GM19467 (cell line): Measurements from ENCODE around the gene ATG9A.
"Not testable (repeated sequence)": the region's sequence is repeated elsewhere in the genome, so short reads cannot be mapped to it uniquely, and the experiment has no call there.

Experiments used
- ATAC-seq: cut with Tn5 transposase; IDR thresholded peaks from one replicate; pipeline ENCODE4 v1.9.1; 2021; ENCODE audit warnings: mild to moderate bottlenecking, moderate library complexity; ENCODE audit not compliant: unreplicated experiment

Gene ATG9A, protein sequence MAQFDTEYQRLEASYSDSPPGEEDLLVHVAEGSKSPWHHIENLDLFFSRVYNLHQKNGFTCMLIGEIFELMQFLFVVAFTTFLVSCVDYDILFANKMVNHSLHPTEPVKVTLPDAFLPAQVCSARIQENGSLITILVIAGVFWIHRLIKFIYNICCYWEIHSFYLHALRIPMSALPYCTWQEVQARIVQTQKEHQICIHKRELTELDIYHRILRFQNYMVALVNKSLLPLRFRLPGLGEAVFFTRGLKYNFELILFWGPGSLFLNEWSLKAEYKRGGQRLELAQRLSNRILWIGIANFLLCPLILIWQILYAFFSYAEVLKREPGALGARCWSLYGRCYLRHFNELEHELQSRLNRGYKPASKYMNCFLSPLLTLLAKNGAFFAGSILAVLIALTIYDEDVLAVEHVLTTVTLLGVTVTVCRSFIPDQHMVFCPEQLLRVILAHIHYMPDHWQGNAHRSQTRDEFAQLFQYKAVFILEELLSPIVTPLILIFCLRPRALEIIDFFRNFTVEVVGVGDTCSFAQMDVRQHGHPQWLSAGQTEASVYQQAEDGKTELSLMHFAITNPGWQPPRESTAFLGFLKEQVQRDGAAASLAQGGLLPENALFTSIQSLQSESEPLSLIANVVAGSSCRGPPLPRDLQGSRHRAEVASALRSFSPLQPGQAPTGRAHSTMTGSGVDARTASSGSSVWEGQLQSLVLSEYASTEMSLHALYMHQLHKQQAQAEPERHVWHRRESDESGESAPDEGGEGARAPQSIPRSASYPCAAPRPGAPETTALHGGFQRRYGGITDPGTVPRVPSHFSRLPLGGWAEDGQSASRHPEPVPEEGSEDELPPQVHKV

DNA sequence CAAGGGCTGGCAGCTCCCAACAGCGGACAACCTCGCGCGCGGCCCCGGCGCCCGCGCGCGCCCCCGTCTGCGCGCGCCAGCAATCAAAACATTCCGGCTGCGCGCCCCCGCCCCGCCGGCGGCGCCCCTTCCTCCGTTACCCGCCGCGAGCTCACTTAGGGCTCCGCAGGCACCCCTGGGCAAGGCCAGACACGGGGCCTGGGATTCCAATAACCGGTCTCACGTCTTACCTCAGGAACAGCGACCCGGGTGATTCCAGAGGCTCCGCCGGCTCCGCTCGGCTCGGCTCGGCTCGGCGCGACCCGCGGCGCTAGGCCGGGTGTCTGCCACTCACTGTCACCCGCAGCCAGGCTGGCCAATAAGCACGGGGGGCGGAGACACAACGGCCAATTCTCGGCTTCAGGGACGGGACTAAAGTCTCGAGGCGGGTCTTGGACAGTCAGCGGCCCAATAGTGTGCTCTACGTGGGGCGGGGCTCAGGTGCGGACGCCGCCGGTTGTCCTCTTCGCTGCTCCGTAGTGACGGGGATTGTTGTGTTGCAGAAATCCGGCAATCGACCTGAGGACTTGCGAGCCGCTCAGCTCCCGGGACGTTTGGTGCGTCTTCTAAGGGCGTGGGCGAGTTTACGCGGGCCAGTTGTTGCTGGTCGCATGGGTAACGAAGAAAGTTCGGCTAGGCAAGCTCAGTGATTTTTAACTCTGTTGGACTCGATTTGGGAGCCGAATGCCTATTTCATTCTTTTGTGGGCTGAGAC lies at the start of gene ATG9A, which contains the start of gene ANKZF1:
Gene ATG9A (minus strand): TSS at position 332 of the 754 bp plus-strand sequence. CDS start 1,612 bp downstream, outside the sequence.
Gene ANKZF1 (plus strand): TSS at position 502 of the 754 bp plus-strand sequence. CDS start 452 bp downstream, outside the sequence.
- ATAC-seq: peak; percentile 94

DNA sequence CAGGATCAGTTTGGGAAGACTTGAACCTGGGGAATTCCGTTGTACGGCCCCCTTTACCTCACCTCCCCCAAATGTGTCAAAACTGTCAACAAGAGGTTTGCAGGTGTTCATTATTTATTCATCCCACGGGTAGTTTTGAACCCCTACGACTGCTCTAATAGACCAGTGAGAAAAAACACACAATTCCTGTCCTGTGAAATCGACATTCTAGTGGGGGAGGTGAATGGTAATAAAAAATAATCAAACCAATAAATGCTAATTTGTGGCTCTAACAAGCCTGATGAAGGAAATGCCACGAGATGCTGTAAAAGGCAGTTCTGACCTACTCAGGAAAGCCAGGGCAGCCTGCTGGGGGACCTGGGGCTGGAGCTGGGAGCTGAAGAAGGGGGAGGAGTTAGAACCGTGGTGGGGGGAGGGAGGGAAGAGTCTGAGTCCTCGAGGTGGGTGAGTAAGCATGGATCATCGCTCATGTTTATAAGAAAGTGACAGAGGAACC lies 49.3 kb upstream of the ATG9A start:
- ATAC-seq: no peak

DNA sequence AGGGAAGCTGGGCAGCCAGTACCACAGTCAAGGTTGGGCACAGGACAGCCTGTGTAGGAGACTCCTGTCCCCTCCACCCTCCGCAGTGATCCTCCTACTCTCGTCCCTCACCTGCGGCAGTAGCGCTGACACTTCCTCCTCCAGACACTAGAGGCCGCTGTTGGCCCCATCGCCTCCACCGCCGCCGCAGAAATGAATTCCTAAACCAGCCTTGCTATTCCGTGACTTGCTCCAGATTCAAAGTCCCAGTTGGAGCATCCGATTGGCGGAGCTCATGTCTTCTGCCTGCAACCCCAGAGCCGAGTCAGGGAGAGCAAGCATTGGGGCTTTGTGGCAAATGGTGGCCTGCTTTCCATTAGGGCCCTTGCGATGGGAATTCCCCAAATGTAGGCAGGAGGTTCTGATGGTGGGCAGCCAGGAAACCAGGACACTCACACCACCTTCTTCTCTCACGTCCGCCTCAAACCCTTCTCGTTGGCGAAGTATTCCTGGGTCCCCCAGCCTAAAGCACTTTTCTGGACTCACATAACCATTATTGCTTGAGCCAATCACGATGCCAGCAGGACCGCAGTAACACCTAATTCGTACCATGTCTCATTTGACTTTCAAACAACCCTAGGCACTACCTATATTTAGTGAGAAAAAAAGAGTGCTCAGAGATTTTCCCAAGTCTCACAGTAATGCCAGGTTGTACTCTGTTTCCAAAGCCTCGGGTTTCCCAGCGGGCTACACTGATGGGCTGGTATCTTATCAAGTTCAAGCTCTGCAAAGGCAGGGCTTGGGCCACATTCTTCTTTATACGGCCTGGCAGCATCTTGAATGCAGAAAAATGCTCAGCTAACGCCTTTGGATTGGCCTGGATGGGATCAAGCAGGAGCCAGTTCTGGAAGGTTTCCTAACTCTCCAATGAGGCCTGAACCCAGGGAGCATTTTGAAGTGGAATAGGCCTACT lies 48.5 kb upstream of the ATG9A start:
- peak; percentile 24 for ATAC-seq

DNA sequence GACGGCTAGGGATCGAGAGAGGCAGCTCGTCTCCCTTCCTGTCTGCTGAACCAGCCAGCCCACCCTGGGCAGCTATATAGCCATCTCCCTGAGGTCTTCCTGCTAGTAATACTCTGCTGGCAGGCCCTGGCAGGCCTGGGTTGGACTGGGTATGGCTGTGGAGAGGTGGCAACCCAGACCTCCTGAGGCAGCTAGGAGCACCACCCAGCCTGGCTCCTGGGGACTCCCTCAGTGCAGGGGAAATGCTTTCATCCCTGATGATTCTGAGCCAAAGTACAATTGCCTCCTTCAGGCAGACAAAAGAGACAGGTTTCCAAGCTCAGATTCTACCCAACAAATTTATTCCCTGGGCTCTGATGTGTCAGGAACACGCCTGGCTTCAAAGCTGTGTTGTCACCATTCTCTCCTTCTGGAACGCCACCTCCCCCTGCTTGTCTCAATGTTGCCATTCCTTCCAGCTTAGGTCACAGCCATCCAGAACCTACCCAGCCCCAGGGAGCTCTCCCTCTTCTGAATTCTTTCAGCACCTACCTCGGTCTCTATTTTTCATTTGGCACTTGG lies 45.0 kb upstream of the ATG9A start:
- no peak for ATAC-seq

DNA sequence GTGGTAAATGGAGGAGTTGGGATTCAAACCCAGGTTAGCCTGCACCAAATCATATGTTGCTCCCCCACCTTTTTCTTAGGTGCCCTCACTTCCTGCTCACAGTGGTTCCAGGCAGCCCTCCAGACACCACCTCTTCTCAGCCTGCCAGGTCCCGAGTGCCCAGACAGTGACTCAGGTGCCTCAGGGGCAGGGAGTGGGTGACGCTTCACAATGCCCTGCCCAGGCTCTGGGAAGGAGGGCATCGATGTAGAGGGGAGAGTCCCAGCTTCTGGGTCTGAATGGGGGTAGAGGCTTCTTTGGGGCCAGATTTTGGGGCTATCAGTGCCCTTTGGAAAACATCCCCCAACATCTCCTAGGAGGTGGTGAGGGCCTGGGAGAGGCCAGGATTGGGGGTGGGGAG lies 44.5 kb upstream of the ATG9A start:
- no peak for ATAC-seq

DNA sequence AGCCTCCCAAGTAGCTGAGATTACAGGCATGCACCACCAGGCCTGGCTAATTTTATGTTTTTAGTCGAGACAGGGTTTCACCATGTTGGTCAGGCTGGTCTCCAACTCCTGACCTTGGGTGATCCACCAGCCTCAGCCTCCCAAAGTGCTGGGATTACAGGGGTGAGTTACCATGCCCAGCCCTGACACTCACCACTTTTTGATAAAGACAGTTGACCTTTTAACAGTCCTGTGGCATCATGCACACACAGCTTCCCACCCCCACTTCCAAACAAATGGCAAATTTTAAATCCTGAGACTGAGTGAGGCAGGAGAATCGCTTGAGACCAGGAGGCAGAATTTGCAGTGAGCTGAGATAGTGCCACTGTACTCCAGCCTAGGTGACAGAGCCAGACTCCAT lies 43.6 kb upstream of the ATG9A start:
- ATAC-seq: no peak

DNA sequence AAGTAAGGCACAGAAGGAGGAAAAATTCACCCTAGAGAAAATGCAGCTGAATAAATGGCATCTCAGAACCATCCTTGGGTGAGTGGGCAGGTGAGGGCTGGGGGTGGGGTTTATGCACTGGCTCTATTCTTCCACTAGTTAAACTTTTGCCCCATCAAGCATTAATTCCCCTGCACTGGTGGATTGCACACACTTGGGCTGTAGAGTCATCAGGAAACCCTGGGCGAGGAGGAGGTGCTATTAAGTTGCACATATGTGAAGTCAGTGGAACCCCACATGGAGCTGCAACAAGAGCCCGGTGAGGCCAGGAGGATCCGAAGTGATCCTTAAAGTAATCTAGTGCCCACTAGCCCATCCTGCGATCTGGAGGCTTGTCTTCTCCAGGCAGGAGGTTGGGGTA lies 42.9 kb upstream of the ATG9A start:
- no peak for ATAC-seq

DNA sequence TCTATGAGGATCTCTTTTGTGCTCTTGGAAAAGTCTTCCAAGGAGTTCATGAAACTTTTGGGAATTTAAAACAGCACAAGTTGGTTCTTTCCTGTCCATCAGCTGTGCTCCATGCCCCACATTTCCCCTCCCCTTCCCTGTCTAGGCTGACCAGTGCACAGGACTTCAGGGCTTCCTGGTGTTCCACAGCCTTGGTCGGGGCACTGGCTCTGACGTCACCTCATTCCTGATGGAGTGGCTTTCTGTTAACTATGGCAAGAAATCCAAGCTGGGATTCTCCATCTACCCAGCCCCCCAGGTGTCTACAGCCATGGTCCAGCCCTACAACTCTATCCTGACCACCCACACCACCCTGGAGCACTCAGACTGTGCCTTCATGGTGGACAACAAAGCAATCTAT lies 41.6 kb upstream of the ATG9A start:
- no peak for ATAC-seq

DNA sequence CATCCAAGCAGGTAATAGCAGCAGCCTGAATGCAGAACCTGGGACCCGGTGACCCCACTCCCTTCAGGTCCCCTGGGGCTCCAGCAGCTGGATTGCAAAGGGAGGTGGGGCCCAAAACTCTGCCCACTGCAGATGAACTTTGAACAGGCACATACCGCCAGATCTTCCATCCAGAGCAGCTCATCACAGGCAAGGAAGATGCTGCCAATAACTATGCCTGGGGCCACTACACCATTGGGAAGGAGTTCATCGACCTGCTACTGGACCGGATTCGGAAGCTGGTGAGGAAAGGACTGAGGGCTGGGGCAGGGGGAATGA lies 40.6 kb upstream of the ATG9A start:
- no peak for ATAC-seq

DNA sequence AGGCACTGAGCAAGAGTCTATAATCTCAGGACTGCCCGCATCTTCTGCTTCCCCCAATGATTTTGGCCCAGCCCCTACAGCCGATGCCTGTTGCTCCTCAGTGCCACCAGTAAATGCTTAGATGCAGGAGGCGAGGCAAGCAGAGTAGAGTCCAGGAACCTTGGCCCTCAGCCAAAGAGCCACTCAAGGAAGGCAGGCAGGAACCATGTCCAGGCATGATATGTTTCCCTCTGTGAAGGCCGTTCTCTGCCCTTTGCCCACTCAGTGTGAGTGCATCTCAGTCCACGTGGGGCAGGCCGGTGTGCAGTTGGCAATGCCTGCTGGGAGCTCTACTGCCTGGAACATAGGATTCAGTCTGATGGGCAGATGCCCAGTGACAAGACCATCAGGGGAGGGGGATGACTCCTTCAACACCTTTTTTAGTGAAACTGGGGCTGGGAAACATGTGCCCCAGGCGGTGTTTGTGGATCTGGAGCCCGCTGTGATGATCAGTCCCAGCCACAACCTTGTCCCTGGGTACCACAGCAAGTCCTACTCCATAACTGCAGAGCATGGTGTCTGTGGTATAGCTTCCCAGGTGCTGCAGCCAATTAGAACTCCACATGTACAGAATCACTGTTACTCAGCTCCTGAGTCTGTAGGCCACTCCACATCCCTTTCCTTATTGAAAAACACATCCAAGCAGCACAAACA lies 40.1 kb upstream of the ATG9A start:
- no peak for ATAC-seq

DNA sequence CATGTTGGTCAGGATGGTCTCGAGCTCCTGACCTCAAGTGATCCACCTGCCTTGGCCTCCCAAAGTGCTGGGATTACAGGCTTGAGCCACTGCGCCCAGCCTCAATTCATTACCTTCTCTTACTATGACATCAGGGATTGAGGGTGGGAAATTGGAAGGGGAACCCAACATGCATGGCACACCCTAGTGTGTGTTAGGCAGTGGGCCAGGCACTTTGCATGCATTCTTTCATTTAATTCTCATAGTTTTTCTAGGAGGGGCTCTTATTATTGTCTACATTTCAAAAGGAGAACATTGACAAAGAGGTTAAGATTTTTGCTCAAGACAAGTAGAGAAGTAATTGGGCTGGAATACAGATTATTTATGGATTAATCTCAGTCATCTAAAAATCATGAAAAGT lies 38.9 kb upstream of the ATG9A start:
- ATAC-seq: no peak

DNA sequence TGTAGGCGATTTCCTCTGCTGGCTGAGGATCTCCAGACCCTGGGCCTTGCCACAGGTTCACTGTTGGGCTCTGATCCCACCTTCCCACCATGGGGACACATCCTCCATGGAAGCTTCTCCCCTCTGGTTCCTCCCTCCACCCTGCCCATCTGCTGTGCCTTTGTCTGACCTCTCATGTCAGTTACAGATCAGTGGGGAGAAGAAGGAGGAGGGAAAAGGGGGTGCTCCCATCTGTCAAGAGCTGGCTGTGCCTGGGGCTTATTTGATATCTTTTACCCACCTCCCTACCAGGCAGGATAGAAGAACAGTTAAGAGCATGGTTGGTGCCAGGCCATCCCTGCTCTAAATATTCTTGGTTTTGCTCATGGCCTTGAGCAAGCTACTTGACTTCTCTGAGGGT lies 37.5 kb upstream of the ATG9A start:
- no peak for ATAC-seq

DNA sequence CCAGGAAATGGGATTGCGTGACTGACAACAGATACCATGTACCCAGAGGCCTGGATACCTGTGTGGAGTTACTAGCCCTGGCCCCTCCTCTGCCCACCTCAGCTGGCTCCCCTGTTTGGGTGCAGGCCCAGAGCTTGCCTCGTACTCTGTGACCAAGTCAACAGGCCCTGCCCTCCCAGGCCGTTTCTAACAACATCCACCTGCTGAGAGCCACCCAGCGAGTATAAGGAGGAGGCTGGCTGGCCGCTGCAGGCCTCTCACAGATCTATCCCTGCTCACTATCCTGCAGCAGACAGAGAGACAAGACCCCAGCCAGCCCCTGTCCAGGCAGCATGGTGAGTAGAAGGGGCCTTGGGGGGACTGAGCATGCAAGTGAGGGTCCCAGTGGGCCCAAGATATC lies 36.8 kb upstream of the ATG9A start:
- ATAC-seq: no peak

DNA sequence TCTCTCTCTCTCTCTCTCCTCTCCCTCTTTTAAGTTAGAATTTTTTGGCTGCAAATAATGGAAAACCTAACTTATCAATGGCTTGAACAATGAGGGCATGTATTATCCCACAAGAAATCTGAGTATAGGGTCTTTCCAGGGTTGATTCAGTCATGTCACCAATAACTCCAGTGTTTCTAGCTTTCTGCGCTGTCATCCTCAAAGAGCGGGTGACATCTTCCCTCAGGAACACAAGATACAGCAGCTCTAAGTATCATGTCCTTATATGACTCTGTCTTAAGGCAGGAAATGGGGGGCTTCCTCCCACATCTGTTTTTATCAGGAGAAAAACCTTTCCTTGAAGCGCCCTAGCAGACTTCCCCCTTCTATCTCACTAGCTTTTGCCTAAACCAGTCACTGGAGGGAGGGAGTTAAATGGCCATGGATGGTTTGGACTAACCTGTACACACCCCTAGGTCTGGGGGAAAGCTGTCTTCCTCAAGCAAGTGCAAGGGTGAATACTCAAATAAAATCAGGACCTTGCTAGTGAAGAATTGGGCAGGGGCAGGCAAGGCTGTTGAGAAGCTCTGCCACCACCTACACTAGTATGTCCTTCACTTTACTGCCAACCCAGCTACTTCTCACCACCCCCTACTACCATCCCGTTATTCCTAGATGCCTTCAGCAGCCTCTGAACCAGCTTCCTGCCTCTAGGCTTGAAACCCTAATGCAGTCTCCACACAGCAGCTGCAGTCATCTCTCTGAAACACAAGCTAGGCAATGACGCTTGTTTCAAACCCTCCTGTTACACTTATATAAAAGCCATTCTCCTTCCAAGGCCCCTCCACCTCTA lies 31.8 kb upstream of the ATG9A start:
- ATAC-seq: no peak

DNA sequence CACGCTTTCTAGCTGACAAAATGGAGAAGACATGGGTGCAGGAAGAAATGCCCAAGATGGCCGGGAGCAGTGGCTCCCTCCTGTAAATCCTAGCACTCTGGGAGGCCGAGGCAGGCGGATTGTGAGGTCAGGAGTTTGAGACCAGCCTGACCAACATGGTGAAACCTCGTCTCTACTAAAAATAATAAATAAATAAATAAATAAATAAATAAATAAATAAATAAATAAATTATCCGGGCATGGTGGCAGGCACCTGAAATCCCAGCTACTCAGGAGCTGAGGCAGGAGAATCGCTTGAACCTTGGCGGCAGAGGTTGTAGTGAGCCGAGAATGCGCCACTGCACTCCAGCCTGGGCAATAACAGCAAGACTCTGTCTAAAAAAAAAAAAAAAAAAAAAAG lies 29.5 kb upstream of the ATG9A start:
- not testable (repeated sequence) for ATAC-seq

DNA sequence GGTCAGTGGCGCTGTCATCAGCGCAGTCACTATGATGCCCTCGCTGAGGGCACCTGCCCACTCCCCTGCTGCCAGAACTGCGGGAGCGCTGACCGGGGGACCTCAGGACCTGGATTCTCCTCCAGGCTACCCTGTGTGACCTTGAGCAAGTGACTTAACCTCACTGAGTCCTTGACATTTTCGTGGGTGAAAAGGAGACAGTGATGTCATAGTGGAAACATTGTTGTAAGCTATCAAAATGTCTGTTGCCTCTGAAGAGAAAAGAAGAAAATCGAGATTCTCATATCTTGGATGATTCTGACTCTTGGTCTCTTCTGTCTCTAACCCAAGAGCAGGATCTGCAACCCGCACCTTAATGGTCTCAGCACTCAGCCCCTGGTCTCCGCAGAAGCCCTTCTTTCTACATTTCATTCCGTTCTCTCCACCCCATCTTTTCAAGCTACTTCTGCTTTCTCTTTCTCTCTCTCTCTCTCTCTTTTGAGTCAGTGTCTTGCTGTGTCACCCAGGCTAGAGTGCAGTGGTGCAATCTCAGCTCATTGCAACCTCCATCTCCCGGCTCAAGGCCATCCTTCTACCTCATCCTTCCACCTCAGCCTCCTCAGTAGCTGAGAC lies 25.3 kb upstream of the ATG9A start:
- peak; percentile 18 for ATAC-seq

DNA sequence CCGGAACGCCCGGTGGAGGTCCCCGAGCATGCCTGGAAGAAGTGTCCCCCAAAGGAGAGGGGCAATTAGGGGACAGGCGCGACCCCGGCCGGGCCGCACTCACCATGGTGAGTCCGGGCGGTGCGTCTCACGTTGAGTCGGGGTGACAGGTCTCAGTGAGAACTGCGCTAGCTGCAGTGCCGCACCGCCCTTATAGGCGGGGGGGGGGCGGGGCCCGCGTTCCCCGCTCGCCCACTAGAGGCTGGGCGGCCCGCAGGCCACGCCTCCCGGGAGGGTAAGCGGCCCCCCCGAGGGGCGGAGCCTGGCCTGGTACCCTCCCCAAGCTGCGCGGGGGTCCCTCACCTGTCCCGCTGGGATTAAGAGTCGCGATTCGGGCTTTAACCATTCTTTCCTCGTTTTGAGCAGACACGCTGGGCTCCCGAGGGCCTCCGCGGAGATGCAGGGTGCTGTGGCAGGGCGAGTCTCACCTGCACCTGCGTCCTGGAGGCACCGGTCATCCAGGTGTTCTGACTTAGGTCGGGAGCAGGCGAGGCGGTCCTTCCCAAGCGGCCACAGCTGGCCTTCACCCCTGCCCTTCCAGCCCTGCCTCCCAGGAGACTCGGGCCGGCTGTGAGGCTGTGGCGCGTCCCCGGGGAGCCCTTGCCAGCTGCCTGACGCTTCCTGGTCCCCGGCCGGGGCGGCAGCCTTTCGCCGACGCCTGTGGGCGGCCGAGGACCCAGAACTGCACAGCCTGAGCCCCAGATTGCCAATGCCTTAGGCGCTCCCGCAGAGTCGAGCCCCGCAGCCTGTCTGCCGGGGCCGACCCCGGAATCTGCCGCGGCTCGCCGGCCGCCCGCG lies 24.5 kb upstream of the ATG9A start, which contains the start of gene TUBA4A:
Gene TUBA4A (minus strand): TSS at position 166 of the 837 bp plus-strand sequence. CDS start 60 bp downstream, at position 106.
- ATAC-seq: peak; percentile 41
